ENCODE results near the gene PACC1.

The PACC1 gene

GRCh38 chr1:212414328-212415106 is at the start of gene PACC1:
Gene PACC1 (minus strand): TSS chr1:212414886. CDS start chr1:212414757, 129 bp downstream.
- peak; percentile 98 for DNase-seq (ENCODE audit: low spot score)

- DNase-seq (ENCODE audit: low spot score), result no peak
Measured at GRCh38 chr1:212463565-212464285, 49.0 kb upstream of the PACC1 start.

GRCh38 chr1:212461916-212462660 is 47.4 kb upstream of the PACC1 start:
- no peak for DNase-seq (ENCODE audit: low spot score)

- DNase-seq (ENCODE audit: low spot score), result no peak
Measured at GRCh38 chr1:212460376-212460775, 45.7 kb upstream of the PACC1 start.

GRCh38 chr1:212459656-212460055 is 45.0 kb upstream of the PACC1 start:
- no peak for DNase-seq (ENCODE audit: low spot score)

- DNase-seq (ENCODE audit: low spot score), result no peak
Measured at GRCh38 chr1:212458817-212459216, 44.1 kb upstream of the PACC1 start.

GRCh38 chr1:212457740-212458338 is 43.2 kb upstream of the PACC1 start:
- DNase-seq (ENCODE audit: low spot score), result peak; percentile 29

GRCh38 chr1:212455803-212456528 is 41.3 kb upstream of the PACC1 start:
- peak; percentile 88 for DNase-seq (ENCODE audit: low spot score)

GRCh38 chr1:212455401-212455800 is 40.7 kb upstream of the PACC1 start:
- DNase-seq (ENCODE audit: low spot score), result no peak

GRCh38 chr1:212454741-212455140 is 40.1 kb upstream of the PACC1 start:
- DNase-seq (ENCODE audit: low spot score), result no peak

- no peak for DNase-seq (ENCODE audit: low spot score)
Measured at GRCh38 chr1:212453156-212453857, 38.6 kb upstream of the PACC1 start.

GRCh38 chr1:212452323-212453155 is 37.9 kb upstream of the PACC1 start:
- DNase-seq (ENCODE audit: low spot score), result peak; percentile 45

- no peak for DNase-seq (ENCODE audit: low spot score)
Measured at GRCh38 chr1:212451416-212452322, 37.0 kb upstream of the PACC1 start.

- no peak for DNase-seq (ENCODE audit: low spot score)
Measured at GRCh38 chr1:212450331-212450881, 35.7 kb upstream of the PACC1 start.

- no peak for DNase-seq (ENCODE audit: low spot score)
Measured at GRCh38 chr1:212447478-212447877, 32.8 kb upstream of the PACC1 start.

- DNase-seq (ENCODE audit: low spot score), result no peak
Measured at GRCh38 chr1:212446333-212446732, 31.6 kb upstream of the PACC1 start.

GRCh38 chr1:212442408-212442807 is 27.7 kb upstream of the PACC1 start:
- DNase-seq (ENCODE audit: low spot score), result no peak

- DNase-seq (ENCODE audit: low spot score), result no peak
Measured at GRCh38 chr1:212440419-212440818, 25.7 kb upstream of the PACC1 start.

- no peak for DNase-seq (ENCODE audit: low spot score)
Measured at GRCh38 chr1:212438831-212439237, 24.1 kb upstream of the PACC1 start.

All from AG08395 (cell line).